T-helper 17 cell (primary cell): Measurements from ENCODE around the gene GYG2. TPM values are rescaled to one million over a fixed set of nuclear protein-coding genes. Genes with fewer than 3 reads are reported as not detected.
"Not testable (repeated sequence)": the region's sequence is repeated elsewhere in the genome, so short reads cannot be mapped to it uniquely, and the experiment has no call there.

Experiments
- ATAC-seq: fragments of 150-1000 bp; cut with Tn5 transposase; 2 replicates; pipeline ENCODE4 v1.10.0; 2021; ENCODE audit warnings: mild to moderate bottlenecking, moderate library complexity
- DNase-seq, 3 donors: peaks; one replicate each; pipeline versions ENCODE4 v3.0.0 to v3.0.0-alpha.2; 2020 to 2021
- H3K9me3 ChIP-seq: one replicate; pipeline ENCODE4 v1.7.0; 2013; ENCODE audit warnings: low read length, mild to moderate bottlenecking; ENCODE audit not compliant: control insufficient read depth, poor library complexity, severe bottlenecking
- H3K27ac Mint-ChIP-seq: one replicate; pipeline ENCODE4 v1.8.0; 2022; ENCODE audit warnings: mild to moderate bottlenecking, moderate library complexity, mixed read lengths
- H3K27me3 Mint-ChIP-seq: one replicate; pipeline ENCODE4 v1.8.0; 2022; ENCODE audit warnings: mixed read lengths
- H3K36me3 Mint-ChIP-seq: one replicate; pipeline ENCODE4 v1.8.0; 2022; ENCODE audit warnings: low read depth, mixed read lengths
- H3K4me1 Mint-ChIP-seq: one replicate; pipeline ENCODE4 v1.8.0; 2022; ENCODE audit warnings: mild to moderate bottlenecking, mixed read lengths
- H3K4me3 Mint-ChIP-seq: one replicate; pipeline ENCODE4 v1.8.0; 2022; ENCODE audit warnings: mild to moderate bottlenecking, moderate library complexity, mixed read lengths
- total RNA-seq, 4 donors: library from RNA in 2 of 4; stranded (reverse) in 2 of 4; gene quantifications; one replicate each; pipeline ENCODE4 v1.2.3 and lab custom pipeline; 2022 to 2026

The GYG2 gene
- total RNA-seq, 2 donors from 2014 or later, result not detected

DNA sequence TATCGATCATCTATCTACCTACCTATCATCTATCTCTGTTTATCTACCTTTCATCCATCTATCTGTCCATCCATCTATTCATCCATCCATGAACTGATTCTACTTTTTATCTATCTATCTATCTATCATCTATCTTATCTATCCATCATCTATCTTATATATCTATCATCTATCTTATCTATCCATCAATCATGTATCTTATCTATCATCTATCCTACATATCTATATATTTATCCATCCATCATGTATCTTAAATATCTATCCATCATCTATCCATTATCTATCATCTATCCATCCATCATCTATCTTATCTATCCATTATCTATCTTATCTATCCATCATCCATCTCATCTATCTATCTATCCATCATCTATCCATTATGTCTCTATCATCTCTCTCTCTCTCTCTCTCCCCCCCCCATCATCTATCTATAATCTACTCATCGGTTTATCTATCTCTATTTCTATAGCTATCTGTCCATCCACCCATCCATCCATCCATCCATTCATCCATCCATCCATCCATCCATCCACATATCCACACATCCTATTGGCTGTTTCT is 79.5 kb downstream of the GYG2 start:
- no peak overlapping the region for H3K27ac Mint-ChIP-seq
- H3K36me3 Mint-ChIP-seq, result peaks cover 2% of the 10 kb centered on the region

DNA sequence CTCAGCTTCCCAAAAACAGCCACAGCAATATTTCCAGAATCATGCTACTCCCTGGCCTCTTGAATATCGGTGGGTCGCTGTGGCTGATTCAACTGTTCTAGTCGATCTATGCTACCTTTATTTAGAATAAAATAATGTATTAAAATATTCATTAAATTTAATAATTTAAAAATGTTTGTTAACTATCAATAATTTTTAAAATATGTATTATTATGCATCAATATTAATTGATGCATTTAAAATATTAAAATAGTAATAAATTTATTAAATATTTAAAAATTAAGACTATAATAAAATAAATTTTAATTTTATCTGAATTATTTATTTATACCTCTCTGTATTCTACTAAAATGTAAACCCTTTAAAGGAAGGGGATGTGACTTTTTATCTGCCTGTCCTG is 81.4 kb downstream of the GYG2 start:
- H3K4me3 Mint-ChIP-seq, result no peak overlapping the region
- H3K9me3 ChIP-seq, result no peaks in the 10 kb centered on the region
- H3K4me1 Mint-ChIP-seq, result no peaks in the 10 kb centered on the region
- no peak overlapping the region for H3K27ac Mint-ChIP-seq
- no peak for ATAC-seq
- no peak for DNase-seq
- H3K36me3 Mint-ChIP-seq, result peaks cover 2% of the 10 kb centered on the region
- H3K27me3 Mint-ChIP-seq, result no peaks in the 10 kb centered on the region

More for the DNA sequence above, 79.5 kb downstream of the GYG2 start:
- ATAC-seq (no peak), DNase-seq (no peak)
- Mint-ChIP-seq H3K4me3 (no peak overlapping the region), H3K27me3 (no peaks in the 10 kb centered on the region), H3K4me1 (no peaks in the 10 kb centered on the region)
- H3K9me3 ChIP-seq, result no peaks in the 10 kb centered on the region

GRCh38 chrX:2913118-2913517 is 84.4 kb downstream of the GYG2 start:
- Mint-ChIP-seq H3K4me3 (no peak overlapping the region), H3K4me1 (no peaks in the 10 kb centered on the region), H3K27ac (no peak overlapping the region), H3K27me3 (no peaks in the 10 kb centered on the region), H3K36me3 (peaks cover 3% of the 10 kb centered on the region)
- DNase-seq (no peak), ATAC-seq (no peak)
- no peaks in the 10 kb centered on the region for H3K9me3 ChIP-seq

- DNase-seq, result no peak
- Mint-ChIP-seq H3K4me3 (no peak overlapping the region), H3K36me3 (peaks cover 3% of the 10 kb centered on the region), H3K4me1 (no peaks in the 10 kb centered on the region), H3K27me3 (no peaks in the 10 kb centered on the region), H3K27ac (no peak overlapping the region)
- no peak for ATAC-seq
- H3K9me3 ChIP-seq, result no peaks in the 10 kb centered on the region
These were observed 89.0 kb downstream of the GYG2 start for GRCh38 chrX:2917767-2918166.

DNA sequence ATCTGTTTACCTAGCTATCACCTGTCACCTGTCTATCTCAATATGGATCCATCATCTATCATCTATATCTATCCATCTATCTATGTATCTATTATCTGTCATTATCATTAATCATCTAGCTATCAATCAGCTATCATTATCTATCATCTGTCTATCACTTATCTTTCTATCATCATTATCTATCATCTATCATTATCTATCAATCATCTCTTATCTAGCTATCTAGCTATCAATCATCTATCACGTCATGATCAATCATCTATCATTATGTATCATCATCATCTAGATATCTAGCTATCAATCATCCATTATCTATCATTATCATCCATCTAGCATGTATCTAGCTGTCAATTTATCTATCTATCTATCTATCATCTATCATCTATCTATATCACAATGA is 92.5 kb downstream of the GYG2 start:
- H3K9me3 ChIP-seq, result no peaks in the 10 kb centered on the region
- H3K27me3 Mint-ChIP-seq, result no peaks in the 10 kb centered on the region
- H3K36me3 Mint-ChIP-seq, result peaks cover 3% of the 10 kb centered on the region
- DNase-seq (no peak), ATAC-seq (no peak)
- no peak overlapping the region for H3K4me3 Mint-ChIP-seq
- no peak overlapping the region for H3K27ac Mint-ChIP-seq
- no peaks in the 10 kb centered on the region for H3K4me1 Mint-ChIP-seq

GRCh38 chrX:2921750-2922149 is 93.0 kb downstream of the GYG2 start:
- H3K4me1 Mint-ChIP-seq, result no peaks in the 10 kb centered on the region
- H3K27ac Mint-ChIP-seq, result no peak overlapping the region
- no peak overlapping the region for H3K4me3 Mint-ChIP-seq
- H3K36me3 Mint-ChIP-seq, result no peaks in the 10 kb centered on the region
- no peaks in the 10 kb centered on the region for H3K27me3 Mint-ChIP-seq
- ATAC-seq (no peak), DNase-seq (no peak)
- no peaks in the 10 kb centered on the region for H3K9me3 ChIP-seq

GRCh38 chrX:2924151-2924550 is 95.4 kb downstream of the GYG2 start:
- H3K27ac Mint-ChIP-seq, result no peak overlapping the region
- no peak overlapping the region for H3K4me3 Mint-ChIP-seq
- no peaks in the 10 kb centered on the region for H3K36me3 Mint-ChIP-seq
- no peaks in the 10 kb centered on the region for H3K27me3 Mint-ChIP-seq
- no peaks in the 10 kb centered on the region for H3K9me3 ChIP-seq
- DNase-seq (no peak), ATAC-seq (no peak)
- H3K4me1 Mint-ChIP-seq, result no peaks in the 10 kb centered on the region

DNA sequence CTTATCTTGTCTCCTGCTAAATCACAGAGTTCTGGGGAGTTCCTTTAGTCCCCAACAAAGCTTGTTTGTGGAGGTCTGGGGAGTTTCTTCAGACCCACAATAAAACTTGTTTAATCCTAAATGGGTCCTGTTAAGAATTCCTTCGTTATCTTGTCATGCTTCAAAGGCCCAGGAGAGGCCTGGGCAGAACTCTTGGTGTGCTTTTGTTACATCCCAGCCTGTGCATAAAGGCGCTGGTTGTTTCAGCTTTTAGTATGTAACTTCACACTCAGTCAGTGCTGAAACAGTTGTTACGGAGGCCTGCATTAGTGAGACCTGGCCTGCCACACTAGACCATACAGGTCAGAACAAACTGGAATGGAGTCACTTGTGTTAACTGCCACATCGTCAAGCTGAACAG is 97.5 kb downstream of the GYG2 start:
- H3K4me3 Mint-ChIP-seq, H3K27ac Mint-ChIP-seq, H3K36me3 Mint-ChIP-seq, H3K27me3 Mint-ChIP-seq, H3K9me3 ChIP-seq, H3K4me1 Mint-ChIP-seq, ATAC-seq, DNase-seq: not testable (repeated sequence)

DNA sequence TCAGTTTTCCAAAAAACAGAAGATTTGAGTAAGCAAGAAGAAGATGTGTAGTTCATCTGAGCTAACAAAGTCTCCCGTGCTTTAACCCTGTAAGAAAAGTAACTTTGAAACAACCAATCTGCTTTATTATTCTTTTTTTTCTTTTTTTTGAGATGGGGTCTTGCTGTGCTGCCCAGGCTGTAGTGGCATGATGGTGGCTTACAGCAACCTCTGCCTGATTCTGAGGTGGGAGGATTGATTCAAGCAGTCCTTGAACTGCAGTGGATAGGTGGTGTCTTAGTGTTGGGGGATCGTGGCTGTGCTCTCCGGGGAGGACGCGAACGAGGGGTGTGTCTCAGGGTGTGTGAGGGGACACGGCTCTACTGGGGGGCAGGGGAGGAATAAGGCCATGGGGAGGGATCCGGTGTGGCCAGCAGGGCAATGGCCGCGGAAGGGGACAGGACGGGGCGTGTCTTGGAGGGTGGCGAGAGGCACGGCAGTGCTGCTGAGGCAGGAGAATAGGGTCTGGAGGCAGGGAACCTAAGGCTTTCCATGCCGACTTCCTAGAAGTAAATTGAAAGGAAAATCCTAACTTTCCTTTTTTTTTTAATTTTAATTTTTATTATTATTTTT is 98.0 kb downstream of the GYG2 start:
- DNase-seq, result no peak
- Mint-ChIP-seq H3K27me3 (no peaks in the 10 kb centered on the region), H3K4me1 (no peaks in the 10 kb centered on the region), H3K36me3 (no peaks in the 10 kb centered on the region), H3K27ac (no peak overlapping the region), H3K4me3 (no peak overlapping the region)
- no peak for ATAC-seq
- H3K9me3 ChIP-seq, result no peaks in the 10 kb centered on the region

GRCh38 chrX:2928191-2928582 is 99.5 kb downstream of the GYG2 start:
- no peaks in the 10 kb centered on the region for H3K27me3 Mint-ChIP-seq

DNA sequence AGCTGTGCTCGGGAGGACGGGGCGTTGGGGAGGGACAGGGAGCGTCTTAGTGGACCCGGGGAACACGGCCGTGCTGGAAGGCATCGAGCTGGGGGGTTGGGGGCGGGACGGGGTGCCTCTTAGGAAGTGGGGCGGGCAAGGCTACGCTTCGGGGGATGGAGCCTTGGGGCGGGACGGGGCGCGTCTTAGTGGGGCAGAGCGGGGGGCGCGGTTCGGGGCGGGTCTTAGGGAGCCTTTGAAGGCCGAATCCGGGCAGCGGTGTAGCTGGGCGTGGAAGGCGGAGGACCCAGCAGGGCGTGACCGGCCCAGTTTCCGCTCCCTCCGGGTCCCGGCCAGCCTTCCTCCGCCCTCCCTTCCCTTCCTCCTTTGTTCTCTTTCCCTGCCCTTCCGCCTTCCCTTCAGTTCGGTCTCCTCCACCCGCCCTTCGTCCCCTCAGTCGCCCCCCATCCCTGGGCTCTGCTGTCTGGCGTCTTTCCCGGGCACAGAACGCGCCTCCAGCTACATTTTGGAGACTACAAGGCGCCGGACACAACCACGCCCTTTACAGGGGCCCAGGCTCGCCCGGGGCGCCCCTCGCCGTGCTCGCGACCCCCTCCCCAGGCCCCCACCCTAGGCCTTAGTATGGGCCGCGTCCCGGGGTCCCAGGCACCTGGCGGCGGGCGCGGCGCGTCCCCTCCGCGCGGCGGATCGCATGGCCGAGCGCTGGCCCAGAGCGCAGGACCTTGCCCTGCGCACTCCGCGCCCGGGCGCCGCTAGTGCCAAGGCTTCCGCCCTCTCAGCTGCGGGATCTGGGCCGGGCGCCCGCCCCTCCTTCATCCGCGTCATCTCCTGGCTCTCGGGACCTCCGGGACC is 100.1 kb downstream of the GYG2 start, which contains the start of gene ARSD:
Gene ARSD (minus strand): TSS at position 757 of the 852 bp plus-strand sequence. CDS start 64 bp downstream, at position 693.
- ATAC-seq (peak; percentile 87), DNase-seq (peak; percentile 7 to 28 (median 16))
- H3K4me3 Mint-ChIP-seq, result peak within 1 kb of the TSS; percentile 86
- H3K9me3 ChIP-seq, result no peaks in the 10 kb centered on the region
- H3K4me1 Mint-ChIP-seq, result no peaks in the 10 kb centered on the region
- no peaks in the 10 kb centered on the region for H3K27me3 Mint-ChIP-seq
- no peaks in the 10 kb centered on the region for H3K36me3 Mint-ChIP-seq
- no peak within 1 kb of the TSS for H3K27ac Mint-ChIP-seq

More at GRCh38 chrX:2928191-2928582, 99.5 kb downstream of the GYG2 start:
- Mint-ChIP-seq H3K27ac (no peak overlapping the region), H3K36me3 (no peaks in the 10 kb centered on the region), H3K4me3 (peak overlapping the region; percentile 78), H3K4me1 (no peaks in the 10 kb centered on the region)
- H3K9me3 ChIP-seq, result no peaks in the 10 kb centered on the region
- ATAC-seq (no peak), DNase-seq (no peak)

- Mint-ChIP-seq H3K4me3 (no peak overlapping the region), H3K36me3 (no peaks in the 10 kb centered on the region), H3K27me3 (no peaks in the 10 kb centered on the region), H3K4me1 (no peaks in the 10 kb centered on the region), H3K27ac (no peak overlapping the region)
- H3K9me3 ChIP-seq, result no peaks in the 10 kb centered on the region
- ATAC-seq (no peak), DNase-seq (no peak)
These were observed 102.4 kb downstream of the GYG2 start for GRCh38 chrX:2931155-2931554.

GRCh38 chrX:2931612-2932011 is 102.9 kb downstream of the GYG2 start:
- Mint-ChIP-seq H3K4me3 (no peak overlapping the region), H3K36me3 (no peaks in the 10 kb centered on the region), H3K27me3 (no peaks in the 10 kb centered on the region), H3K4me1 (no peaks in the 10 kb centered on the region), H3K27ac (no peak overlapping the region)
- DNase-seq (no peak), ATAC-seq (no peak)
- H3K9me3 ChIP-seq, result no peaks in the 10 kb centered on the region
